GM20000 (cell line): ENCODE measurements around the gene CFD.

Source experiments
- DNase-seq: peaks from one replicate; pipeline ENCODE4 v3.0.0; 2012; ENCODE audit warnings: low spot score
- CTCF ChIP-seq: IDR thresholded peaks from 2 replicates; pipeline ENCODE4 v1.5.1; 2012; ENCODE audit warnings: mild to moderate bottlenecking, control low read depth; ENCODE audit errors: extremely low read depth, missing control alignments

Gene CFD

GRCh38 chr19:868458-869244 lies 9.2 kb downstream of the CFD start:
- no peak for TF ChIP-seq CTCF
- DNase-seq: no peak

- DNase-seq: no peak
- no peak for TF ChIP-seq CTCF
These were observed 10.0 kb downstream of the CFD start for GRCh38 chr19:869245-870177.

GRCh38 chr19:870314-870713 lies 10.8 kb downstream of the CFD start:
- DNase-seq: no peak
- no peak for TF ChIP-seq CTCF

GRCh38 chr19:870963-871401 lies 11.5 kb downstream of the CFD start:
- no peak for DNase-seq
- TF ChIP-seq CTCF: no peak

GRCh38 chr19:871446-872265 lies 12.2 kb downstream of the CFD start:
- no peak for DNase-seq
- TF ChIP-seq CTCF: no peak

GRCh38 chr19:872266-872951 lies 12.9 kb downstream of the CFD start:
- TF ChIP-seq CTCF: no peak
- DNase-seq: peak; percentile 92
